Activated CD8-positive, alpha-beta T cell treated with anti-CD3 and anti-CD28 coated beads for 36 hours (primary cell): ENCODE data around the gene RPL7L1. TPM values are rescaled to one million over a fixed set of nuclear protein-coding genes. Genes with fewer than 3 reads are reported as not detected.

Experiments
- ATAC-seq: fragments of 200-7000 bp; cut with Tn5 transposase; one replicate; pipeline ENCODE4 v1.10.0; 2021; ENCODE audit warnings: mild to moderate bottlenecking, moderate library complexity
- CTCF ChIA-PET: fragments of 350-600 bp; sonication (Branson Sonifier 250); formaldehyde crosslinking; loops from one replicate; lab custom pipeline; 2021; ENCODE audit warnings: antibody characterized with exemption; lab: Charles Lee
- POLR2A ChIA-PET: fragments of 350-600 bp; sonication (Branson Sonifier 250); formaldehyde crosslinking; loops from one replicate; lab custom pipeline; 2021; ENCODE audit warnings: antibody characterized with exemption; lab: Charles Lee
- DNase-seq: peaks from one replicate; pipeline ENCODE4 v3.0.0-alpha.2; 2020
- H3K27ac Mint-ChIP-seq: one replicate; pipeline ENCODE4 v1.8.0; 2021; ENCODE audit warnings: mild to moderate bottlenecking, mixed read lengths
- H3K27me3 Mint-ChIP-seq: one replicate; pipeline ENCODE4 v1.8.0; 2021; ENCODE audit warnings: mixed read lengths
- H3K36me3 Mint-ChIP-seq: one replicate; pipeline ENCODE4 v1.8.0; 2021; ENCODE audit warnings: low read depth, mixed read lengths
- H3K4me1 Mint-ChIP-seq: one replicate; pipeline ENCODE4 v1.8.0; 2021; ENCODE audit warnings: low read depth, mixed read lengths
- H3K4me3 Mint-ChIP-seq: one replicate; pipeline ENCODE4 v1.8.0; 2021; ENCODE audit warnings: mild to moderate bottlenecking, moderate library complexity, mixed read lengths
- H3K9me3 Mint-ChIP-seq: one replicate; pipeline ENCODE4 v1.8.0; 2021; ENCODE audit warnings: mixed read lengths
- CTCF ChIP-seq: fragments of 200-600 bp; IDR thresholded peaks from one replicate; pipeline ENCODE4 v1.8.0; 2022; ENCODE audit warnings: antibody characterized with exemption, mild to moderate bottlenecking
- intact Hi-C: fragments of 100-400 bp; cut with micrococcal nuclease; formaldehyde crosslinking; loops from one replicate; pipeline ENCODE4 v1.10.0; 2022
- total RNA-seq, 2 experiments: library from RNA; stranded (reverse); gene quantifications; one replicate each; pipeline ENCODE4 v1.2.3, GENCODE V29; 2021

The RPL7L1 gene
- total RNA-seq, 2 experiments from 2014 or later: 135 to 137 TPM

GRCh38 chr6:42845327-42845694 is 34.1 kb upstream of the RPL7L1 start:
- no peaks in the 10 kb centered on the region for H3K27me3 Mint-ChIP-seq
- no peaks in the 10 kb centered on the region for H3K9me3 Mint-ChIP-seq
- peaks cover 14% of the 10 kb centered on the region for H3K4me1 Mint-ChIP-seq
- intact Hi-C loops: no loop called here
- peaks cover 2% of the 10 kb centered on the region for H3K36me3 Mint-ChIP-seq
- ChIA-PET CTCF (no interaction called here), POLR2A (interaction anchor here (0.7 to 1.4 kb wide), 2 partner anchors 100 to 540 kb away, joined by 3 to 4 read pairs; partner anchors contain the start of gene TBCC)
- H3K27ac Mint-ChIP-seq: no peak overlapping the region
- no peak for TF ChIP-seq CTCF
- H3K4me3 Mint-ChIP-seq: no peak overlapping the region
- ATAC-seq (no peak), DNase-seq (no peak)

- ChIA-PET POLR2A (no interaction called here), CTCF (interaction anchor here (1.0 to 1.2 kb wide), 2 partner anchors 16 to 185 kb away, joined by 3 to 5 read pairs; no protein-coding TSS in a partner anchor)
- H3K27me3 Mint-ChIP-seq: no peaks in the 10 kb centered on the region
- H3K9me3 Mint-ChIP-seq: no peaks in the 10 kb centered on the region
- DNase-seq (no peak), ATAC-seq (no peak)
- no peak for TF ChIP-seq CTCF
- peaks cover 2% of the 10 kb centered on the region for H3K36me3 Mint-ChIP-seq
- intact Hi-C loops: no loop called here
- H3K4me3 Mint-ChIP-seq: no peak overlapping the region
- H3K27ac Mint-ChIP-seq: no peak overlapping the region
- H3K4me1 Mint-ChIP-seq: peaks cover 12% of the 10 kb centered on the region
These were observed 32.9 kb upstream of the RPL7L1 start for GRCh38 chr6:42846505-42846904.

GRCh38 chr6:42848700-42849099 is 30.7 kb upstream of the RPL7L1 start:
- Mint-ChIP-seq H3K9me3 (no peaks in the 10 kb centered on the region), H3K36me3 (peaks cover 3% of the 10 kb centered on the region), H3K27me3 (no peaks in the 10 kb centered on the region), H3K4me3 (no peak overlapping the region), H3K4me1 (peaks cover 4% of the 10 kb centered on the region), H3K27ac (no peak overlapping the region)
- ATAC-seq: no peak
- no peak for DNase-seq
- intact Hi-C loops: no loop called here
- POLR2A ChIA-PET: no interaction called here
- CTCF ChIA-PET: no interaction called here
- no peak for TF ChIP-seq CTCF

GRCh38 chr6:42851599-42851998 is 27.8 kb upstream of the RPL7L1 start:
- ChIA-PET CTCF (no interaction called here), POLR2A (no interaction called here)
- intact Hi-C loops: no loop called here
- H3K9me3 Mint-ChIP-seq: no peaks in the 10 kb centered on the region
- peaks cover 6% of the 10 kb centered on the region for H3K36me3 Mint-ChIP-seq
- no peak for DNase-seq
- no peak for ATAC-seq
- no peak for TF ChIP-seq CTCF
- no peaks in the 10 kb centered on the region for H3K4me1 Mint-ChIP-seq
- H3K27ac Mint-ChIP-seq: no peak overlapping the region
- H3K27me3 Mint-ChIP-seq: no peaks in the 10 kb centered on the region
- no peak overlapping the region for H3K4me3 Mint-ChIP-seq

- Mint-ChIP-seq H3K36me3 (peaks cover 13% of the 10 kb centered on the region), H3K27ac (no peak overlapping the region)
These were observed 19.4 kb upstream of the RPL7L1 start for GRCh38 chr6:42860036-42860435.

More at GRCh38 chr6:42860036-42860435, 19.4 kb upstream of the RPL7L1 start:
- DNase-seq (no peak), ATAC-seq (no peak)
- no peak for TF ChIP-seq CTCF
- Mint-ChIP-seq H3K9me3 (no peaks in the 10 kb centered on the region), H3K27me3 (no peaks in the 10 kb centered on the region), H3K4me1 (no peaks in the 10 kb centered on the region), H3K4me3 (no peak overlapping the region)
- intact Hi-C loops: no loop called here
- ChIA-PET POLR2A (no interaction called here), CTCF (interaction anchor here (1.5 to 1.6 kb wide), 2 partner anchors 134 to 198 kb away, joined by 3 read pairs; no protein-coding TSS in a partner anchor)
